Measurements from ENCODE around the gene PAK5. TPM values are rescaled to one million over a fixed set of nuclear protein-coding genes. Genes with fewer than 3 reads are reported as not detected.

PAK5 gene
- total RNA-seq, 1 experiment from 2014 or later = 0.03 TPM

DNA sequence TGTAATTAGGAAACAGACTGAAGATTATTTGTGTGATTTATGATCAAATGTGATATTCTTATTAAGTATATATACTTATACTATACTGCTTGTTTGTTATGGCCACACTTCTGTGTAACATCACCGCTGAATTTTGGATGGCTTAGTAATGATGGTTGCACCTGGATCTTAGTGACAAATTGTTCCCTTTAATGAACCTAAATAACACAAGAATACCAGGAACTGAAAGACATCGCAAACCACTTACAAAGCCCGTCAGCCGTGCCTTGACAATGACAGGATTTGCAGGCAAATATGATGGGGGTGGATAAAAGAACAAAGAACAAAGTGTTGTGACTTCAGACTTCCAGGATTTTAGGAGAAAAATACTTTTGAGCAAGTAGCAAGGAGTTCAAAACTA, 257.4 kb downstream of the PAK5 start:
- no peaks in the 10 kb centered on the region for H3K36me3 ChIP-seq (replicated peaks; ENCODE audit: control insufficient read depth, insufficient read depth, low read length)
- no peak for DNase-seq
- no peaks in the 10 kb centered on the region for H3K27me3 ChIP-seq (ENCODE audit: control insufficient read depth, insufficient read depth, low read length)
- no peak overlapping the region for H3K4me3 ChIP-seq (ENCODE audit: insufficient read depth, low read depth, low read length)

DNA sequence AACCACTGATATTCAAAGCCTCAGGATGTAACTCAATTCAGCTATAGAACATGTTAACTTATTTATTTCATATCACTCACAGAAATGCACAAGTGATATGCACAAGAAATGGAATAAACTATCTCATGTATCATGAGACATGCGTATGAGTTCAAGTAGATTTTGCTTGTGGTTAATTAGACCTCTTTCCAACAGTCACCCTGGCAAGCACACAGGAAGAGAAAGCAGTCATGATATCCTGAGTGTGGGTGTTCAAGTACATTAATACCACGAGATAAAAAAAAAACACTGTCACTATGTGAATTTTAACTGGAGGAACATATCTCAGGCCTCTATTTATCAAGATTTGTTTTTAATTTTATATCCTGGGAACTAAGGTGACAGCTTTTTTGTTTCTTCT, 260.3 kb downstream of the PAK5 start:
- H3K4me3 ChIP-seq (ENCODE audit: insufficient read depth, low read depth, low read length) = no peak overlapping the region
- peaks cover 8% of the 10 kb centered on the region; the same call in 1 of the 2 replicates for H3K27me3 ChIP-seq (ENCODE audit: control insufficient read depth, insufficient read depth, low read length)
- no peak for DNase-seq
- H3K36me3 ChIP-seq (replicated peaks; ENCODE audit: control insufficient read depth, insufficient read depth, low read length) = no peaks in the 10 kb centered on the region

DNA sequence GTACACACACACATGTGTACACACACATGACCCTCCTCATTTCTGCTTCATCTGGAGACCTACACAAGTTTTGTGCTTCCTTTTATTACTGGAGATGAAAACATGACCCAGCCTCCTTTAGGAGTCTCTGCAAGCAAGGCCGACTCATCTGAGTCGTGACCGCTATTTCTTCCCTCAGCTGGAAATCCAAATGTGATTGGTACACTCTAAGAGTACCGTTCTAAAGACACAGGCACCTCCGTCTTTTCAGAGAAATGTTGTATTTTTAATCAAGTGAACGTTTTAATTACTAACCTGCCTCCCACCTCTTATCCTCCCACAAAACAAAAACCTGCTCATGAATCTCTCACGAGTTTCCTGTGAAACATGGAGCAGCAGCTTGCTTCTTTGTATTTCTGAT, 261.5 kb downstream of the PAK5 start:
- H3K36me3 ChIP-seq (replicated peaks; ENCODE audit: control insufficient read depth, insufficient read depth, low read length) = no peaks in the 10 kb centered on the region
- peaks cover 11% of the 10 kb centered on the region; the same call in 1 of the 2 replicates for H3K27me3 ChIP-seq (ENCODE audit: control insufficient read depth, insufficient read depth, low read length)
- no peak for DNase-seq
- no peak overlapping the region for H3K4me3 ChIP-seq (ENCODE audit: insufficient read depth, low read depth, low read length)

DNA sequence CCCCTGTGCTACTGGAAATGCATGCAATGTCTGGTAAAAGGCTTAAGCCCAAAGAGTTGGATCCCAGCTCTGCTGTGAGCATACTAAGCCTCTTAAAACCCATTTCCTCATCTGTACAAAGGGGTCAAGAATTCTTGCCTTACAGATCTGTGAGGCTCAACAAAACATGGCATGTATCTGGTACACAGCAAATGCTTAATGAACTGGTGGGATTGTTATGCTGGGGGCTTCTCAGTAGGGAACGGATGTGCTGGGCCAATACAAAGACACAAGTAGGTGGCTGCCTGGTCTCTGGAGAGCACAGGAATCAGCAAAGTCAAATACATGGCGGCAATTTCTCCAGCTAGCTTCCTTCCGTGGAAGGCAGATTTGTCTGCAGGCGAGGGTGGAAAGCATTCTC, 262.2 kb downstream of the PAK5 start:
- no peak for DNase-seq
- Histone ChIP-seq H3K27me3 (ENCODE audit: control insufficient read depth, insufficient read depth, low read length) (peaks cover 11% of the 10 kb centered on the region; the same call in 1 of the 2 replicates), H3K4me3 (ENCODE audit: insufficient read depth, low read depth, low read length) (no peak overlapping the region), H3K36me3 (replicated peaks; ENCODE audit: control insufficient read depth, insufficient read depth, low read length) (no peaks in the 10 kb centered on the region)

DNA sequence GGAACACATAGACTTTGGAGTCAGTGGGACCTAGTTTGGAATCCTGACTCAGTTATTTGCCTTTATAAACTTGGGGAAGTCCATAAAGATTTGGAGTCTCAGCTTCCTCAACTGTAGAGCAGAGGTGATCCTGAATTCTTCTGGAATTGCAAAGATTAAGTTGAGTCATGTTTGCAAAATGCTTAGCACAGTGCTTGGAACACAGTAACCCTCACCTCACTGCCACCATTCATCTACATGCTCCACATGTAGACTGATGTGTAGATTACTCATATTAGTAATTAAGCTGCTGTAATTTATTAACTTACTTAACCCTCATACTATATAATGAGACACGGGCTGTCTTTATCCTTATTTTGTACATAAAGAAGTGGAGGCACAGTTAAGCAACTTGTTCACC, 263.0 kb downstream of the PAK5 start:
- H3K36me3 ChIP-seq (replicated peaks; ENCODE audit: control insufficient read depth, insufficient read depth, low read length) = no peaks in the 10 kb centered on the region
- no peak for DNase-seq
- peaks cover 12% of the 10 kb centered on the region; the same call in 1 of the 2 replicates for H3K27me3 ChIP-seq (ENCODE audit: control insufficient read depth, insufficient read depth, low read length)
- no peak overlapping the region for H3K4me3 ChIP-seq (ENCODE audit: insufficient read depth, low read depth, low read length)

DNA sequence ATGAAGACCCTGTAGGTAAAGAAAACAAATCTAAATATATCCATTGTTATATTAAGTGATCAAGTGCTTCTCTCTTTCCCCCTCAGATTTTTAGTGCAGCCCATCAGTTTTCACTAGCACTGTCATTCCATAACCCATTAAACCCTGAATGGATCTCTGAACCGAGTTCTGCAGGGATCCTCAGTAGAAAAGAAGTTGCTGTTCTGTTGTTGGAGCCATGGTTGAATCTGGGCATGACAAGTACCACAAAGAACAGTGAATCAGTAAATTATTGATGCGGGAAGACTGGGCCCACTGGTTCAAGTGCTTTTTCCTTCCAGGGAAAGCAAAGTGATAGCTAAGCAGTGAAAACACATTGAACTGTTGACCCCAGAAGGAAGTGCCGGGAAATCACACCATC, 264.1 kb downstream of the PAK5 start:
- DNase-seq = no peak
- no peak overlapping the region for H3K4me3 ChIP-seq (ENCODE audit: insufficient read depth, low read depth, low read length)
- no peaks in the 10 kb centered on the region for H3K36me3 ChIP-seq (replicated peaks; ENCODE audit: control insufficient read depth, insufficient read depth, low read length)
- H3K27me3 ChIP-seq (ENCODE audit: control insufficient read depth, insufficient read depth, low read length) = peaks cover 15% of the 10 kb centered on the region; the same call in 1 of the 2 replicates

DNA sequence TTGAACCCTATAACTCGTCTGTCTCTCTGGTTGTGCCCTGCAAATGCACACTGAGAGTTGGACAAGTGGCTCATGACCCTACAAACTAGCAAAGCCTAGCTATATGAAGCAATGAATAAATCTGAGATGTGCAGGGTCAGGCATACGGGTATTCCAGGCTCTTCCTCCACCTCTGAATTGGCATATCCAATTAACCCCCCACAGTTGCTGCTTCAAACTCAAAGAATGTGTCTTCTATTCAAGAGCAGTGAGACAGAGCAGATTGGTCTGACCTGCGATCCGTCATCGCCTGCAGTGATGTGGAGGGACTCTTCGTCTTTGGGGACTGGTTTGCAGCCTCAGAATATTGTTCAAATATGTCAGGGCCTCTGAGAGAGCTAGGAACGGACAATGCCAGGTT, 264.7 kb downstream of the PAK5 start:
- Histone ChIP-seq H3K4me3 (ENCODE audit: insufficient read depth, low read depth, low read length) (no peak overlapping the region), H3K36me3 (replicated peaks; ENCODE audit: control insufficient read depth, insufficient read depth, low read length) (no peaks in the 10 kb centered on the region), H3K27me3 (ENCODE audit: control insufficient read depth, insufficient read depth, low read length) (peaks cover 15% of the 10 kb centered on the region; the same call in 1 of the 2 replicates)
- no peak for DNase-seq

DNA sequence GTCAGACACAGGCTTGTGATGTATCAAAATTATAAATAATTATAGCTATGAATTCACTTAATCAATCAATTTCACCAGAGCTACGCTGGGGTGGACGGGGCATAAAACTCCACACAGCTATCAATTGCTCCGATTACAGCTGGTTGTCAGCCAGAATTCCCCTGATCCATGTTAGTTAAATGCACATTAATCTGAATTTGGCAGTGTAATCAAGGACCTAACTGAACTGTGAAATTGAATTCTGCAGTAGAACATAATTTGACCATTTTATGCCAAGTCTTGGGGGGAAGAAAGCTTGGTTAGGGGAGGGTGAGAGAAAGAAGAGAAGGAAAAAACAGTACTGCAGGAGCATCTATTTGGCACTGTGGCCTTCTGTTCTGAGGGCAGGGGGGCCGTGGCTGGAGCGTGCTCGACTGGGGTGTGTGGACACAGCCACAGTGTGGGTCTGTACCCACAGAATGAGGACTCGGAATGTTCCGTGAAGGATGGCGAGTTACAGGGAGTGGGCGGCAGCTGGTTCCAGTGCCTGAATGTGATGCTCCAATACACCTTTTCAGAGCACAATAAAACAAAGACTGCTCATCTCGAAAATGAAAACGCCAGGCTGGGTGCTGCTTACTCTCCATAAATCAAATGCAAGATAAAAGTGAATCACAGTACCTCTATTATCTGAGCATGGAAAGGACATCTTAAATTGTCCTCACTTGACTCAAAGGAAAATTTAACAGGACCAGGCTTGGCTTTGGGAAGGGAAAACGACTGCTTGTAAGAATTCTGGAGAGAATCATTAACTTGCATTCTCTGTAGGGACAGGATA, 265.3 kb downstream of the PAK5 start:
- H3K36me3 ChIP-seq (replicated peaks; ENCODE audit: control insufficient read depth, insufficient read depth, low read length) = no peaks in the 10 kb centered on the region
- DNase-seq = no peak
- H3K27me3 ChIP-seq (ENCODE audit: control insufficient read depth, insufficient read depth, low read length) = peaks cover 15% of the 10 kb centered on the region; the same call in 1 of the 2 replicates
- no peak overlapping the region for H3K4me3 ChIP-seq (ENCODE audit: insufficient read depth, low read depth, low read length)

DNA sequence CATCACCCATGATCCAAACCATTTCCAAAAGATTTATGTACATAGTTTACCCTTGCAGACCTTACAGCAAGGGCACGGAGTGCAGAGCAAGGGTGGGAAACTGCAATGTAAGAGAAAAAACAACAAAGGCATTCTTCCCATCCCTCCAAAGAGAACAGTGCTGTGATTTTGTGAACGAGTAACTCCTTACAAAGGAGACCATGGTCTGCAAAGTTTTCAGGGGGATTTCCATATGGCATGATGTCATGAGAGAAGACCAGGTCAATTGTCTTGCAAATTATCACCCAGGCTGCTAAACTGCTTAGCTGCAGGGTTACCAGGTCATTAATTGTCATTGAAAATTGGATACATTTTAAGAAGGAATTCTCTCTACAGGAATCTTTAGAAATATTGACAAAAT, 266.2 kb downstream of the PAK5 start:
- peak; percentile 79 for DNase-seq
- Histone ChIP-seq H3K27me3 (ENCODE audit: control insufficient read depth, insufficient read depth, low read length) (peaks cover 15% of the 10 kb centered on the region; the same call in 1 of the 2 replicates), H3K36me3 (replicated peaks; ENCODE audit: control insufficient read depth, insufficient read depth, low read length) (no peaks in the 10 kb centered on the region), H3K4me3 (ENCODE audit: insufficient read depth, low read depth, low read length) (no peak overlapping the region)

DNA sequence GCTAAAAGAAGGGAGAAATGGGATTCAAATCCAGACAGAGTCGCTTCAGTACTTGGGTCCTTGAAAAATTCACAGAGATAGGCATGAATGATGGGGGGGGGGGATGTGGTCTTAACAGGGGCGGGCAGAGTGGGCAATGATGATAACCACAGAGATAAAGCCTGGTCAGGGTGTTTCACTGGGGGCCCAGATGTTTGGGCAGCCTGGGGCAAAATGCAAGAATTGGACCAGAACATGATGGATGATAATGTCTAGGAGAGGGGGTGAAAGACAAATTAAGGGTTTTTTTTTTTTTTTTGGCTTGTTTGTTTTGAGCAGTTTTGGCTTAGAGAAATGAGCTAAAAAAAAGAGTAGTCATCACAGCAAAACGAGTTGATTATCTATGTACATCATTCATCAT, 267.1 kb downstream of the PAK5 start:
- H3K27me3 ChIP-seq (ENCODE audit: control insufficient read depth, insufficient read depth, low read length) = peaks cover 15% of the 10 kb centered on the region; the same call in 1 of the 2 replicates
- H3K36me3 ChIP-seq (replicated peaks; ENCODE audit: control insufficient read depth, insufficient read depth, low read length) = no peaks in the 10 kb centered on the region
- peak; percentile 22 for DNase-seq
- H3K4me3 ChIP-seq (ENCODE audit: insufficient read depth, low read depth, low read length) = no peak overlapping the region

DNA sequence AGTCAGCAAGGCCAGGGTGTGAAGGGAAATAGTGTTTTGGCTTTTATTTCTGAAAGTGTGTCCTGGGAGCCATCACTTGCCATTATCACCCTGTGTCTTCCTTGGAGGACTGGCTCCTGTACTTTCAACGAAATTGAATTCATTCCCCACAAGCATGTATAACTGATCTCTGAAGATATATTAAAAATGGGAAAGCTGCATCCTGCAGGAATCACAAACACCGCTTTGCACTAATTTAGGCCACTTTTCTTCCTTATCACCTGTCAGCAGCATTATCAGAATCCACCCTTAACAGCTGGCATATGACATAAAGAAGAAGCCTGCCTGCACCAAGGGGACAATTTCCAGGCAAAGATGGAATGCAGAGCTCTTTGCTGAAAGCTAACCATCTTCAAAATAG, 268.3 kb downstream of the PAK5 start:
- no peaks in the 10 kb centered on the region for H3K36me3 ChIP-seq (replicated peaks; ENCODE audit: control insufficient read depth, insufficient read depth, low read length)
- H3K4me3 ChIP-seq (ENCODE audit: insufficient read depth, low read depth, low read length) = no peak overlapping the region
- peaks cover 15% of the 10 kb centered on the region; the same call in 1 of the 2 replicates for H3K27me3 ChIP-seq (ENCODE audit: control insufficient read depth, insufficient read depth, low read length)
- DNase-seq = no peak

DNA sequence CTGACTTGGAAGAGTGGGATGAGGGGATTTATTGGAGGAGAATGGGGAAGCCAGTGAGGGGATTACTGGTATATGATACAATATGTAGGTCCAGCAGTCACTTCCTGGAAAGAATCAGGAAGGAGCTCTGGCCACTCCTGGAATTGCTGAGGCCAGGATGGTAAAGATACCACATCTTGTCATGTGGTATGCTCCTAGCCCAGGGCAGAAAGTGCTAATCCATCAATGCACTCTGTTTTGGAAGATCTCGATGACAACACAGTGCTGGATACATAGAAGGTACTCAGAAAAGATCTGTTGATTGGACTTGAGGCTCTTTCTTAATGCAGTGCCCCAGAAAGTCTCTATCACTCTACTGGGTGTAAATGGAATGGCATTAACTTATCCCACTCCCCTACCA, 271.9 kb downstream of the PAK5 start:
- Histone ChIP-seq H3K4me3 (ENCODE audit: insufficient read depth, low read depth, low read length) (no peak overlapping the region), H3K27me3 (ENCODE audit: control insufficient read depth, insufficient read depth, low read length) (peaks cover 5% of the 10 kb centered on the region; the same call in 1 of the 2 replicates), H3K36me3 (replicated peaks; ENCODE audit: control insufficient read depth, insufficient read depth, low read length) (no peaks in the 10 kb centered on the region)
- DNase-seq = no peak

DNA sequence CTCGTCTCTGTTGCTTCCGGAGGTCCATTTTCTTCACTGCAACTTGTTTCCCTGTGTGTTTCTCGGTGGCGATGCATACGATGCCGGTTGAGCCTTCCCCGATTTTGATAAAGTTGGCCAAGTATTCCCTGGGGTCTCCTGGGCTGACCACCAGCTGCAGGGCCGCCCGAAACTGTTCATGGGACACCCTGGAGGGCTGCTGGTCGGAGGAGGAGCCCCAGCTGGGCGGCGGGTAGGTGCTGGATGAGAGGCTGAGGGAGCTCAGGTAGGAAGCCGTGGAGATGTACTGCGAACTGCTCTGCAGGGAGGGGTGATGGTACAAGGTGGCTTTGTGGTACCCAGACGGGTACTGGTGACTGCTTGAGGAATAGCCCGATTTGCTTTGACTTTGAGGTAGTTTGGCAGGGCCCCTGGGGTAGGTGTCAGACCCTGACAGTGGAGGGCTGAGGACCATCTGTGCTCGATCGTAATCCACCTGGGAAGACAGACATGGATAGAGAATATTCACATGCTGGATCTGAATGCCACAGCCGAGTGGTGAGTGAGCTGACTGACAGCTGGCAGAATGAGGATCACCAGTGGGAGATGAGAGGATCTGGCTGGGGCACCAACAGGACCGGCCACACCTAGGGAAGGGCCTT, 272.8 kb downstream of the PAK5 start:
- Histone ChIP-seq H3K4me3 (ENCODE audit: insufficient read depth, low read depth, low read length) (no peak overlapping the region), H3K27me3 (ENCODE audit: control insufficient read depth, insufficient read depth, low read length) (peaks cover 3% of the 10 kb centered on the region; the same call in 1 of the 2 replicates), H3K36me3 (replicated peaks; ENCODE audit: control insufficient read depth, insufficient read depth, low read length) (no peaks in the 10 kb centered on the region)
- no peak for DNase-seq

DNA sequence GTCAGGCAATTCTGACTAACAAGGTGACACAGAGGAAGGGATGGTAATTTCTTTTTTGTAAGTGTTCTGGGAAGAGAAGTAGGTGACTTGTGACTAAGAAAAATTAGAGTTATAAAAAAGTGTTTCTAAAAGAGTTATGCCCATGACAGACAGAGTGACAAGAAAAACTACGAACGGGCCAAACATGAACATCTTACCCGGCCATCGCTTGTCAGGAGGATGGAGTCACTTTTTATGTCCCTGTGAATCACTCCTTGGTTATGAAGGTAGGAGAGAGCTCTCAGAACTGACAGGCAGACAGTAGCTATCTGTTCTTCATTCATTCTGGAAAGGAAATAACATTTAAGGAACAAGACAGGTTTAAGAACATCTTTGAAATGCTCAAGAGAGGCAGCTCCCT, 281.5 kb downstream of the PAK5 start:
- H3K36me3 ChIP-seq (replicated peaks; ENCODE audit: control insufficient read depth, insufficient read depth, low read length) = no peaks in the 10 kb centered on the region
- no peak for DNase-seq
- H3K27me3 ChIP-seq (ENCODE audit: control insufficient read depth, insufficient read depth, low read length) = no peaks in the 10 kb centered on the region
- H3K4me3 ChIP-seq (ENCODE audit: insufficient read depth, low read depth, low read length) = no peak overlapping the region

DNA sequence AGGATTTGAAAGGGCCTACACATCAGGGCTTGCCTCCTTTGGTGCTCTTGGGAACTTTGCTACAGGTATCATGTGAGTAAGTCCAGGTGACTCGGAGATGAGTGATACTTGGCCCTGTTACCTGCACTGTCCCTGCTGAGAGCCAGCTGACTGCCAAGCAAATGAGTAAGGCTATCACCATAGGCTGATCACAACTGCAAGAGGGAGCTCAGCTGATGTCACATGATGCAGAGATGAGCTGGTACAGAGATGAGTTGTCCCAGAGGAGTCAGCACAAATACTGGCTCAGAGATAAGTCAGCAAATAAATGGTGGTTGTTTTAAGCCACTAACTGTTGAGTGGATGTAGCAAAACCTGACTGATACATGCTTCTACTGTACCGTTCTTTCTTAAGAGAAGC, 283.1 kb downstream of the PAK5 start:
- H3K27me3 ChIP-seq (ENCODE audit: control insufficient read depth, insufficient read depth, low read length) = no peaks in the 10 kb centered on the region; the same call in 1 of the 2 replicates
- H3K36me3 ChIP-seq (replicated peaks; ENCODE audit: control insufficient read depth, insufficient read depth, low read length) = no peaks in the 10 kb centered on the region
- DNase-seq = no peak
- no peak overlapping the region for H3K4me3 ChIP-seq (ENCODE audit: insufficient read depth, low read depth, low read length)
